ENCODE data around the gene SPDL1. TPM values are rescaled to one million over a fixed set of nuclear protein-coding genes. Genes with fewer than 3 reads are reported as not detected.

SPDL1 gene
- total and polyA plus RNA-seq, 2 of the 8 experiments (the other 6 are each of a cell fraction or from before 2014, with no cell fraction given) = 16.9 to 44.5 TPM

GRCh38 chr5:169557838-169558237 lies 25.7 kb upstream of the SPDL1 start (continued):
- TF ChIP-seq GABPA (IDR thresholded peaks at IDR 0.05; ENCODE audit: borderline replicate concordance, insufficient read depth, low read length) = no peak
- no peak for TF ChIP-seq BCL11A (IDR thresholded peaks at IDR 0.05; ENCODE audit: low read depth in 2 of 2, low read length in 2 of 2)
- no peak for TF ChIP-seq SIX5 (IDR thresholded peaks at IDR 0.05; ENCODE audit: low read depth, low read length)
- no peak for TF ChIP-seq TCF12 (IDR thresholded peaks at IDR 0.05; ENCODE audit: low read depth, low read length)
- TF ChIP-seq KDM5A (IDR thresholded peaks at IDR 0.05; ENCODE audit: low read length) = no peak
